NCI-H774 (cell line): ENCODE data around the gene NLRP14.

Source experiments
- DNase-seq: peaks from one replicate; lab custom pipeline; 2025; lab: John Stamatoyannopoulos, UW

Gene NLRP14

DNA sequence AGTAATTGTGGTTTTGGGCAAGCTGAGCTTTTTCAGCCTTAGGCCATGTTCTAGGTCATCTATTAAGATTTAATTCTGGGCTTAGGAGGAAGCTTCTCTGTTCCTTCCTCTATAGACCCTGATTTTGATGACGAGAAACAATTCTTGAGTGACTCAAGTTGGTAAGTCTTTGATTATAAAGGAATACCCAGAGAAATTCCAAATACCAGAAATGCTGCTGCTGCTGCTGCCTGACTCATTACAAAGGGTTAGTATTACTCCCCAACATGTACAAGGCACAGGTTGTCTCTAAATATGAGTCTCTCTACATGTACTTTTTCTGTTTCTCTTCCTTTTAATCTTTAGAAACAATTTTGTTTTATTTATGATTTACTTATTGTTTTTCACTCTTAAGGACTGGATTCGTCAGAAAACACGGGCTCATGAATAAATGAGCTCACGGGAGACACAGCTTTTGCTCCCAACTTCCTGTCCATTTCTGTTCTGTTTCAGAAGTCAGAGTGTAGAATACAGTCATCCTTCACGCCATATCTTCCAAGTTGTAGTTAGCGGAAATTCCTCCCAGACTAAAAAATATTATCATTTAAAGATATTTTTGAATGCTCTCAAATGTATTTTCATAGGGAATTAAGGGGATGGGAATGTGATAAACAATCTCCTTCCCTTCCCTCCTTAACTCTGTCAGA is 36.7 kb downstream of the NLRP14 start:
- DNase-seq, result no peak

GRCh38 chr11:7057641-7058040 is 37.4 kb downstream of the NLRP14 start:
- no peak for DNase-seq

- no peak for DNase-seq
Observed at GRCh38 chr11:7060868-7061267, 40.6 kb downstream of the NLRP14 start.

GRCh38 chr11:7062534-7062933 is 42.3 kb downstream of the NLRP14 start:
- DNase-seq, result no peak

DNA sequence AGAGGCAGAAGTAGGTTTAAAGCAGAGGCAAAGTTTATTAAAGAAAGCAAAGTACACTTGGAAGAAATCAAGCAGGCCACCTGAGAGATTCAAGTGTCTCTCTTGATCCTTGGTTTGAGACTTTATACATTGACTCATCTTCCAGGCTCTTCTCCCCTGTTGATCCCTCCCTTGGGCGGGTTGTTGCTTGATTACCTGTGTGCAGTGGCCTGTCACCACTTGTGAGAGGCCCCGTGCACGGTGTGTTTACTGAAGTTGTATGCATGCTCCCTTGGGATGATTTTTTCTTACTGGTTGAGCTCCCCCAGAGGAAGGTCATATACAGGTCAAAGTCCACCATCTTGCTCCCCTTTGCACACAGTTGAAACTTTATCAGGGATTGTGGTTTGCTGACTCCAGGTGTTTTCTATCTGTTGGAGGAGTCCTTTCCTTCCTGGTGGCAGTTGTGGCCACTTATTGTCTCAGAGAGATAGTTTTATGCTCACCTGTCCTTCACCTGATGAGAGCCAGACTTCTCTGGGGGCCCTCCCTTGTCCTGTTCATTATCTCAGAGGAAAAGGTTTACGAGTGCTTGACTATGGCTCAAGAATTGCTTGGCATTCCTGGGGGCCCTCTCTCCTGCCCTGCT is 52.2 kb downstream of the NLRP14 start:
- no peak for DNase-seq

GRCh38 chr11:7077101-7077500 is 56.8 kb downstream of the NLRP14 start:
- DNase-seq, result no peak

DNA sequence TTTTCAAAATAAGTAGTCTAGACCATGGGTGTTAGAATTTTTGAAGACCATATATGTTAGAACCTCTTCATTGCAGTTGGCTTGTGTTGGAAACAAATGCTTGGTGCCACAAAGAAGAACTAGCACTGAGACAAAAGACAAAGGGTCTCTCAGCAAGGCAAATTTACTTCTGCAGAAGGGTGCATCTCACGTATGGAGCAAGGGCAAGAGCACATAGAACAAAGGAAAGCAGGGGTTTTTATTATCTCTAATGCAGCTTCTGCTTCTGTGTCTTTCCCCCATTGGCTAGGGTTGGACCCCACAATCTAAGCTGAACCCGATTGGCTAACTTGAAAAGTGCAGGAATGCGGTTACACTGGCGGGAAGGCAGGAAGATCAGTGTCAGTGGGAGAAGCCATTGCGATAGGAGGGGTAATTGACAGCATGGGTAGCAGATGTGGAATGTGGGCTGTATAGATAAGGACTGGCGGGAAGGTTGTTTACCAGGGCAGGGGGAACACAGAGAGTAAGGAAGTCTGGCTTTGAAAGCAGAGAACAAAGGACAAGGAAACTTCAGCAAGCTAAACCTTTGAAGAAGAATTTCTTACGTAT is 59.4 kb downstream of the NLRP14 start:
- no peak for DNase-seq

GRCh38 chr11:7080900-7081299 is 60.6 kb downstream of the NLRP14 start:
- no peak for DNase-seq

DNA sequence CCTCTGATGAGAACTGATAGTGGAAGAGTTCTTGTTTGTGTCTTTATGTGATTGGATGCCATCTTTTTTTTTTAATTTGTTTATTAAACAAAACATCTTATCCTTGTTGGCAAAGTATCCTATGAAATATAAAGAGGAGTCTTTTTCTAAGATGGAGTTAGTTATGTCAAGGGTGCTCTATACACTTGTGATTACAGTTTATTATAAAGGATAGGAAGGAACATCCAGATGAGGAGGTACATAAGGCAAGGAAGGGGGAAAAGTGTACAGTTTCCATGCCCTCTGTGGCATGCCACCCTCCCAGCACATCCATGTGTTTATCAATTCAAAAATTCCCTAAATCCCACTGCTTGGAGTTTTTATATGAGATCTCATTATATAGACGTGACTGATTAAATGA is 61.2 kb downstream of the NLRP14 start:
- no peak for DNase-seq

- DNase-seq, result no peak
Observed at GRCh38 chr11:7088921-7089320, 68.6 kb downstream of the NLRP14 start, which contains the start of gene RBMXL2. Gene RBMXL2, plus strand, starts transcription at chr11:7088998. Its CDS starts 123 bp downstream, at chr11:7089121.

- DNase-seq, result no peak
Observed at GRCh38 chr11:7089328-7090251, 69.3 kb downstream of the NLRP14 start.

GRCh38 chr11:7098235-7098832 is 78.1 kb downstream of the NLRP14 start:
- peak; percentile 55 for DNase-seq

- DNase-seq, result no peak
Observed at GRCh38 chr11:7115780-7116179, 95.5 kb downstream of the NLRP14 start.

DNA sequence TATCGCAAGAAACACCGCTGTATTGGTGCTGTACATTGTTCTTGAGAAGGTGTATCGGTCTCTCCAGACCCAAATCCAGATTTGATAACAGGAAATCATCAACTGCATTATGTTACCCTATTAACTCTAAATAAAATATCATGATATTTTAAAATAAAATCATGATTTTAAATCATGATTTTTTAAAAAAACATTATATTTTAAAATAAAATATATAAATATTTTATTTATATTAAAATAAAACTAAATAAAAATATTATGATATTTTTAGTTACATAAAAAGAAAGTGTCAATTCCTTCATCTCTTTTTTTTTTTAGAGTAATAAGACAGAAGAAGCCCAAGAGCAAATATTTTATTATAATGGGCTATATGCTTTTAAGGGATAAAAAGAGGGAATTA is 96.1 kb downstream of the NLRP14 start:
- no peak for DNase-seq
